Colon (tissue), 2 donors: Measurements from ENCODE around the gene ICE2.

Source experiments
- FAIRE-seq: peaks from 2 replicates; lab custom pipeline; 2012; peaks lifted over from hg19 to GRCh38; lab: Jason Lieb, UNC
- donor health status: control.
- donor health status: control.

Gene ICE2

GRCh38 chr15:60371175-60372051 is 107.5 kb downstream of the ICE2 start:
- no peak for FAIRE-seq

DNA sequence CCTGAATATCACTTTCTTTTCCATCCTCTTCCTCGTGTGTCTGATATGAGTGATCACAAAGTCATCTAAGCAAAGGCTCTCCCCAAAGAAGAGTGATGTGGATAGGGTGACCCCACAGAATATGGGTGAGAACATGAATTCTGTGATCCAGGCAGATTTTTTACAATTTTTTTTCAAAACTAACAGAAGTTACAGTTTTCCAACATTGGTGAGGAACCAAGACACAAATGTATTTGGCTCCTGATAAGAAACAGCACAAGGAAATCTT is 108.1 kb downstream of the ICE2 start:
- no peak for FAIRE-seq

DNA sequence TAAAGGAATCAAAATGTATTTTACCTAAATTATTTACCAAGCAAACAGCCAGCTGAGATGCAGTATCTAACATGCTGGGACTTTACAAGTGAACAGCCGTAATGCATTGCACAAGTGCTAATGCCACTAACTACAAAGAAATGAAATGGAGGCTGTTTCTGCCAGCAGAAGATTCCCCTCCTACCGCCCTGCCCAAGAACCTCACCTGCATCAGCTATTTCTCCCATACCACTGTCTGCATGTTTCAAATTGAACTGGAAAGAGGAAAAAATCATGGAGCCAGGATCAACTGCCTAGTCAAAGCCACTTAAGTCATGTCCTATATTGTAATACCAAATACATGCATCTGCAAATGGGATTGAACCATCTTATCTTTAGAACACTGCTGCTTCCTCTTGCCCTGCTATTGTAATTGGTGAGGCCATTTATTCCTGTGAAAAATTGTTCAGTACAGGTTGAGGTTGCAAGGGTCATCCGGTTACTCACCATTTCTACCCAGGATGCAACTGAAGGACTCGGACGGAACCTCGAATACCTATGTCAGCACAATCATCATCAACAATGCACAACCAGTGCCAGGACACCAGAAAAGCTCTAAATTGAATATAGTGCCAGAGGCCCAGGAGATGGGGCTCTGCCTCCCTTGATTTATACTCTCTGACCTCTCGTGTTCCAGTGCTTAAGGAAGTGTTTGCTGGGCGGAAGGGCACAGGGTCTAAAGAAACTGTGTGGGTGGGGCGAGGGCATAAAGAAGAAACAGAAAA is 108.7 kb downstream of the ICE2 start:
- no peak for FAIRE-seq

- no peak for FAIRE-seq
These were observed 109.2 kb downstream of the ICE2 start for GRCh38 chr15:60369696-60370095.
